ENCODE data around the gene GABRB2. TPM values are rescaled to one million over a fixed set of nuclear protein-coding genes. Genes with fewer than 3 reads are reported as not detected.

GABRB2 gene
- total RNA-seq, 1 experiment from 2014 or later, result not detected

GRCh38 chr5:161420521-161420920 is 126.0 kb downstream of the GABRB2 start:
- RAD21 ChIA-PET (ENCODE audit: low non-redundant PET in 1 of 2, low total read pairs in 2 of 2, uncharacterized antibody in 2 of 2, unreplicated experiment in 2 of 2), result no interaction called here
- intact Hi-C loops (cut with micrococcal nuclease), result no loop called here

More at GRCh38 chr5:161420521-161420920, 126.0 kb downstream of the GABRB2 start:
- Histone ChIP-seq H3K4me2 (ENCODE audit: low read length) (no peak overlapping the region), H3K36me3 (ENCODE audit: control insufficient read depth in 1 of 2, insufficient read depth in 2 of 2, low read length in 2 of 2) (no peaks in the 10 kb centered on the region), H3K9me2 (ENCODE audit: insufficient read depth) (no peaks in the 10 kb centered on the region), H3K27me3 (ENCODE audit: insufficient read depth, low read length) (no peaks in the 10 kb centered on the region), H3K79me2 (ENCODE audit: insufficient read depth, low read length) (no peaks in the 10 kb centered on the region), H3K9me3 (ENCODE audit: control insufficient read depth in 1 of 2, insufficient read depth in 1 of 2, low read depth in 1 of 2, low read length in 2 of 2) (peaks cover 0 to 17% of the 10 kb centered on the region in 2 experiments; a peak in 1 of 4 replicates), H3K4me1 (ENCODE audit: control insufficient read depth in 1 of 2, insufficient read depth in 2 of 2, low read length in 2 of 2) (no peaks in the 10 kb centered on the region), H3K27ac (ENCODE audit: low read depth, low read length) (no peak overlapping the region), H3K4me3 (replicated peaks in 1 of 2; ENCODE audit: low read depth in 1 of 2, low read length in 2 of 2) (no peak overlapping the region), H3K9ac (ENCODE audit: low read length) (no peak overlapping the region), H4K20me1 (ENCODE audit: insufficient read depth) (no peaks in the 10 kb centered on the region), H2AFZ (ENCODE audit: low read depth, low read length, poor library complexity, severe bottlenecking) (no peak overlapping the region)
- no peak for DNase-seq (ENCODE audit: low read depth, low spot score)
- ATAC-seq, result no peak
- no peak for TF ChIP-seq REST (IDR thresholded peaks at IDR 0.05; ENCODE audit: low read depth)
- no peak for TF ChIP-seq TCF7L2 (IDR thresholded peaks at IDR 0.05; ENCODE audit: borderline replicate concordance, extremely low read depth, insufficient read depth, insufficient read length)
- no peak for TF ChIP-seq YY1 (IDR thresholded peaks at IDR 0.05; ENCODE audit: extremely low read depth, insufficient replicate concordance, low read depth, low read length)
- TF ChIP-seq ZBTB33 (IDR thresholded peaks at IDR 0.05; ENCODE audit: extremely low read depth, insufficient replicate concordance, low read length), result no peak
- TF ChIP-seq SIN3A (IDR thresholded peaks at IDR 0.05; ENCODE audit: low read depth), result no peak
- no peak for TF ChIP-seq FOSL1 (IDR thresholded peaks at IDR 0.05; ENCODE audit: low read depth)
- TF ChIP-seq POLR2AphosphoS5 (IDR thresholded peaks at IDR 0.05; ENCODE audit: low read depth, low read length), result no peak
- no peak for TF ChIP-seq ZNF274 (IDR thresholded peaks at IDR 0.05; ENCODE audit: low read depth, low read length)
- TF ChIP-seq, protein P1, sequence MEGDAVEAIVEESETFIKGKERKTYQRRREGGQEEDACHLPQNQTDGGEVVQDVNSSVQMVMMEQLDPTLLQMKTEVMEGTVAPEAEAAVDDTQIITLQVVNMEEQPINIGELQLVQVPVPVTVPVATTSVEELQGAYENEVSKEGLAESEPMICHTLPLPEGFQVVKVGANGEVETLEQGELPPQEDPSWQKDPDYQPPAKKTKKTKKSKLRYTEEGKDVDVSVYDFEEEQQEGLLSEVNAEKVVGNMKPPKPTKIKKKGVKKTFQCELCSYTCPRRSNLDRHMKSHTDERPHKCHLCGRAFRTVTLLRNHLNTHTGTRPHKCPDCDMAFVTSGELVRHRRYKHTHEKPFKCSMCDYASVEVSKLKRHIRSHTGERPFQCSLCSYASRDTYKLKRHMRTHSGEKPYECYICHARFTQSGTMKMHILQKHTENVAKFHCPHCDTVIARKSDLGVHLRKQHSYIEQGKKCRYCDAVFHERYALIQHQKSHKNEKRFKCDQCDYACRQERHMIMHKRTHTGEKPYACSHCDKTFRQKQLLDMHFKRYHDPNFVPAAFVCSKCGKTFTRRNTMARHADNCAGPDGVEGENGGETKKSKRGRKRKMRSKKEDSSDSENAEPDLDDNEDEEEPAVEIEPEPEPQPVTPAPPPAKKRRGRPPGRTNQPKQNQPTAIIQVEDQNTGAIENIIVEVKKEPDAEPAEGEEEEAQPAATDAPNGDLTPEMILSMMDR (IDR thresholded peaks at IDR 0.05 in 2 of 3, conservative IDR thresholded peaks at IDR 0.05 in 1 of 3; ENCODE audit: borderline replicate concordance in 1 of 3, insufficient read depth in 1 of 3, low read depth in 2 of 3, low read length in 2 of 3), result no peak
- no peak for TF ChIP-seq CEBPB (IDR thresholded peaks at IDR 0.05; ENCODE audit: low read depth)
- no peak for TF ChIP-seq EZH2 (IDR thresholded peaks at IDR 0.05)
- TF ChIP-seq MAX (IDR thresholded peaks at IDR 0.05), result no peak
- no peak for TF ChIP-seq SRF (IDR thresholded peaks at IDR 0.05; ENCODE audit: low read depth)
- no TSS peak for BruUV-seq (replicated peaks)
- ChIA-PET CTCF (no interaction called here), POLR2A (no interaction called here)
